T-helper 2 cell treated with Interferon-gamma antibody and Interleukin-4, amounts not matched to agents 5 μg/mL and 100 μg/mL, for 36 hours (primary cell): Measurements from ENCODE around the gene NOL12.
A peak's percentile ranks its signal among the peaks of the same experiment; 100 is the strongest.

Source experiments
- DNase-seq: peaks from one replicate; pipeline ENCODE4 v3.0.0; 2021; ENCODE audit warnings: low spot score
- H3K27ac Mint-ChIP-seq: one replicate; pipeline ENCODE4 v1.8.0; 2021; ENCODE audit warnings: mild to moderate bottlenecking, mixed read lengths
- H3K27me3 Mint-ChIP-seq: one replicate; pipeline ENCODE4 v1.8.0; 2021; ENCODE audit warnings: low read depth, mixed read lengths
- H3K36me3 Mint-ChIP-seq: one replicate; pipeline ENCODE4 v1.8.0; 2021; ENCODE audit warnings: low read depth, mixed read lengths
- H3K4me1 Mint-ChIP-seq: one replicate; pipeline ENCODE4 v1.8.0; 2021; ENCODE audit warnings: low read depth, mixed read lengths
- H3K4me3 Mint-ChIP-seq: one replicate; pipeline ENCODE4 v1.8.0; 2022; ENCODE audit warnings: mild to moderate bottlenecking, moderate library complexity, mixed read lengths
- H3K9me3 Mint-ChIP-seq: one replicate; pipeline ENCODE4 v1.8.0; 2021; ENCODE audit warnings: mixed read lengths

NOL12 gene, protein sequence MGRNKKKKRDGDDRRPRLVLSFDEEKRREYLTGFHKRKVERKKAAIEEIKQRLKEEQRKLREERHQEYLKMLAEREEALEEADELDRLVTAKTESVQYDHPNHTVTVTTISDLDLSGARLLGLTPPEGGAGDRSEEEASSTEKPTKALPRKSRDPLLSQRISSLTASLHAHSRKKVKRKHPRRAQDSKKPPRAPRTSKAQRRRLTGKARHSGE

DNA sequence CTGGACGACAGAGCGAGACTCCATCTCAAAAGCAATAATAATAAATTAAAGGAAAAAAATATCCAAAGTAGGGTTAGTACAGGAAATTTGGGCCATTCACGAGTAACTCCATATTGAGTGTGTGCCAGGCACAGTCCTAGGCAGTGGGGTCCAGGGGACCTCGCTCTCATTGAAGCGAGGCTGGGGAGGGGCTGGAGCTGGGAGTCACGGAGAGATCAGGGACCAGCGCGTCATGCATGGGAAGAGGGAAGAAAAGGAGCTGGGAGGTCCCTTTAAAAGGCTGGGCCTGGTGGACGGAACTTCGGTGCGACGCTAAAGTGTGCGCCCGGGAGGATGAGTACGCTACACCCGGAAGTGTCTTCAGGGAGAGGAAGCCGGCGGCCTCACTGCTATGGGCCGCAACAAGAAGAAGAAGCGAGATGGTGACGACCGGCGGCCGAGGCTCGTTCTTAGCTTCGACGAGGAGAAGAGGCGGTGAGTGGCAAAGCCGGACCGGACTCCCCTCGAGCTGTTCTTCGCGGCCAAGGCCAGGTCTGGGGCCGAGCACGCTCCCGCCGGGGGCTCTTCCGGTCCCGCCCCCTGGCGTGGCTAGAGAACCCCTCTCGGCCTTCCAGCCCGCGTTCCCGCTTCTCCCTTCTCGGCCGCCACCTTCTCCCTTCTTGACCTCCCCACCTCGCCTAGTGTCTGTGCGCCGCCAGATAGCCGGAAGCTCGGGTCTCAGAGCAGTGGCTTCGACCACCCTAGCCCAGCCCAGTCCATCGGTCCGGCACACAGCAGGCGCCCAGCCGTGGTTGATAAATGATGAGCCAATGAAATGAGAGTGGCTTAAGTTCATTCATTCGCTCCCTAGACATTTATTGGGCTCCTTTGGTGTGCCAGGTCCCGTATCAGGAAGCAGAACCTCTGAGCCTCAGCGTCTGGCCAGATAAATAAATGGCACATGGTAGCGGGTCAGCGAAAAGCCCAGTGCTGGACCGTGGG lies at the start of gene NOL12:
TSS of gene NOL12 (plus strand) at position 342 of the 981 bp plus-strand sequence. CDS start at position 392, 50 bp downstream.
- H3K27ac Mint-ChIP-seq: peak within 1 kb of the TSS; percentile 96
- DNase-seq: peak; percentile 77
- peak within 1 kb of the TSS; percentile 98 for H3K4me3 Mint-ChIP-seq
- H3K36me3 Mint-ChIP-seq: peaks cover 22% of the 10 kb centered on the region
- no peaks in the 10 kb centered on the region for H3K9me3 Mint-ChIP-seq
- H3K27me3 Mint-ChIP-seq: no peaks in the 10 kb centered on the region
- H3K4me1 Mint-ChIP-seq: peaks cover 18% of the 10 kb centered on the region

DNA sequence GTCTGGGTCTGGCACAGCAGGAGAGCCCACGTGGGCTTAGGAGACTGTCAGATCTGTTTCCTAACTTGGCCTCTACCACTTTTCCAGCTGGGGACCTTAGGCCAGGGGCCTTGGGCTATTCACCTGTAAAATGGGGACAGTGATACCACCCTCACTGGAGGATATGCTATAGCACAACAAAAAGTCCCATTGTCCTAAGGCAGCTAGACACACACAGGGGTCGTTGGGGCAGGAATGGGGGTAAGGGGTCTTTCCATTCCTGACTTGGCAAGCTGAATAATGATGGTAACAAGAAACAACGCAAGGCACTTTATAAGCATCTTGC lies 49.2 kb upstream of the NOL12 start:
- Mint-ChIP-seq H3K36me3 (peaks cover 12% of the 10 kb centered on the region), H3K4me3 (peak overlapping the region; percentile 97), H3K27me3 (no peaks in the 10 kb centered on the region), H3K9me3 (no peaks in the 10 kb centered on the region), H3K27ac (peak overlapping the region; percentile 80), H3K4me1 (peaks cover 57% of the 10 kb centered on the region)
- no peak for DNase-seq

DNA sequence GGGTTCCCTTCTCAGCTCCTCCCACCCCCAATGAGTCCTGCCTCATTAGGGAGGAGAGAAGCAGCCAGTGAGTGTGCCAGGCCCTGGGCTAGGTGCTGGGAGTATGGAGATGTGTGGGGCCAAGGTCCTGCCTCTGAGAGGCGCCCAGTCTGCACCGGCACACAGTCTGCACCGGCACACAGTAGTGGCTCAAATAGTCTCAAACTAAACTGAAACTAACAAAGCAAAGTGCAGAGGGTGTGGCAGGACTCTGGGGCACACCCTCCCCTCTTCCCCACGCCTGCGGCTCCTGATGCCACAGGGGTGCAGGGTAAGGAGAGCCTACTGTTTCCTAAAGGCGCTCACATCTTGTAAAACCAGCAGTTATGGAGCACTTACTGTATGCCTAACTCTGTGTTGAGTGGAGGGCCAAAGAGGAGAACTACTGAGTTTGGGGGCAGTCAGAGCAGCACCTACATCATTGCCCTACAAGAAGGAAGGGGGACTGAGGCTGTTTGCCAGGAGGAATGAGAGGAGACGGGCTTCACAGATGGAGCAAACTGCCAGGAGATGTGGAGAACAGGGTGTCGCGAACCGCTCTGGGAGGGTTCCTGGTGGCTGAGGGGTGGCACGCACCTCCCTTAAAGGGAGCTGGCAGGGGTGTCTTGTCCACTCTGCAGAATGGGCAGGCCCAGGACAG lies 47.6 kb upstream of the NOL12 start:
- H3K9me3 Mint-ChIP-seq: no peaks in the 10 kb centered on the region
- H3K27ac Mint-ChIP-seq: peak overlapping the region; percentile 82
- no peaks in the 10 kb centered on the region for H3K27me3 Mint-ChIP-seq
- no peak for DNase-seq
- H3K36me3 Mint-ChIP-seq: peaks cover 25% of the 10 kb centered on the region
- peak overlapping the region; percentile 97 for H3K4me3 Mint-ChIP-seq
- H3K4me1 Mint-ChIP-seq: peaks cover 60% of the 10 kb centered on the region

DNA sequence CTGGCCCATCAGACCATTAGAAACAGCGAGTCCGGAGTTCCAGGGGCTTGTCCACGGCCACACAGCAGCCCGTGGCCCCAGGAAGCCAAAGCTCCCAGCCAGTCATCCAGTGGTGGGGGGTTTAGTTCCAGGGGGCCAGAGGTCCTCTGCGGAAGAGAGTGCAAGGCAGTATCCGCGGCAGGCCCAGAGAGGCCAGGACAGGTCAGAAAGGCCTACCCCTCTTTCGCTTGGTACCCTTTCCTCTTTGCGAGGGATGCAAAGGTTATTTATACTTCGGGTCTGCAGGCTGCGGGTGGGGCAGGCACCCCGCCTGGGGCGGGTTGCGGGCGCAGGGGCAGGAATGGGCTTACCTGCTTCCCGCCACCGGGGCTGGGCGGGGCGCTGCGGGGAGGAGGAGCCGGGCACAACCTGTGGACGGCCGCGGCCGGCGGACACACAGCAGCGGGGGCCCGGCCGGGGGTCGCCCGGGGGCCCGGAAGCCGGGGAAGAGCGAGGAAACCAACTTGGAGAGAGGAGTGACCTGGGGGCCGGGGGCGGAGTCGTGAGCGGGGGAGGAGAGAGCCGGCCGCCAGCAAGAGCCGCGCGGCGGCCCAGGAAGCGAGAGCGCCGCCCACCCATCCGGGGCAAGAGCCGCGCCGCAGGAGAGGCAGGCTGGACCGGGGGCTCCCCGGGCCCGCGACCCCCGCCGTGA lies 46.9 kb upstream of the NOL12 start, which contains the start of gene SH3BP1:
TSS of gene SH3BP1 (plus strand) at position 600 of the 691 bp plus-strand sequence. CDS start 119 bp downstream, outside the sequence.
- H3K4me1 Mint-ChIP-seq: peaks cover 58% of the 10 kb centered on the region
- H3K4me3 Mint-ChIP-seq: peak within 1 kb of the TSS; percentile 97

DNA sequence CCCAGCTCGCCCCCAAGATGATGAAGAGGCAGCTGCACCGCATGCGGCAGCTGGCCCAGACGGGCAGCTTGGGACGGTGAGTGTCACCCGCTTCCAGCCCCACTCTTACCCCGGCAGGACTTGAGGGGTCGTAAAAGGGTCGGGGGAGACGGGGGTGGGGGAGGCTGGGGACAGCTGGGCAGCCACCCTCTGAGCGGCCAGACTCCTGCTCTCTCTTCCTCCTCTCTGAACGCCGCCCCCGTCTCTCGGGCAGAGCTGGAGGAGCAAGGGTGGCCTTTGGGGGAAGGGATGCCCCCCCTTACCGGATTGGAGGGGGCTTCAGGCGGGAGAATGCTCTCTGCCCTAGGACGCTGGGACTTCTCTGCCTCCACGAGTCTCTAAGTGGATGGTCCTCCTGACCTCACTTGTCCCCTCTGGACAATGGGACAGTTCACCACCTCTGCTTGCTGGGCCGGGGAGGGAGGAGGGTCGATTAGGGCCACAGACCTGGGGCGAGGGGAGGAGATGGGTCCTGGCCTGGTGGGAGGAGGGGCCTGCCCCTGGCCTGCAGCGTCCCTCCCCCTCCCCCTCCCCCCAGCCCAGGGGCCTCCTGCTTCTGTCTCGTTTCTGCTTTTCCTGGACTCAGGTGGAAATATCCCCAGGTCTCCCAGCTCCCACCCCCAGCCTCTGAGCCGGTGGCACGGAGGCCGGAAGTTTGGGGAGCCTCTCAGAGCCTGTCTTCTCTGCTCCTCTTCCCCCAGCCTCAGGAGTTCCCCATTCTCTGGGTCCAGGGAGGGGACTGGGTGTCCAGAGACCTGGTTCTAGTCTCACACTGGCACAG lies 46.2 kb upstream of the NOL12 start:
- DNase-seq: no peak
- H3K27ac Mint-ChIP-seq: peak overlapping the region; percentile 97
- peaks cover 50% of the 10 kb centered on the region for H3K4me1 Mint-ChIP-seq
- H3K36me3 Mint-ChIP-seq: peaks cover 34% of the 10 kb centered on the region
- no peaks in the 10 kb centered on the region for H3K27me3 Mint-ChIP-seq
- peak overlapping the region; percentile 97 for H3K4me3 Mint-ChIP-seq
- H3K9me3 Mint-ChIP-seq: no peaks in the 10 kb centered on the region

More for the DNA sequence above, 46.9 kb upstream of the NOL12 start, which contains the start of gene SH3BP1:
- Mint-ChIP-seq H3K36me3 (peaks cover 28% of the 10 kb centered on the region), H3K27ac (peak within 1 kb of the TSS; percentile 97), H3K27me3 (no peaks in the 10 kb centered on the region), H3K9me3 (no peaks in the 10 kb centered on the region)
- DNase-seq: peak; percentile 67

DNA sequence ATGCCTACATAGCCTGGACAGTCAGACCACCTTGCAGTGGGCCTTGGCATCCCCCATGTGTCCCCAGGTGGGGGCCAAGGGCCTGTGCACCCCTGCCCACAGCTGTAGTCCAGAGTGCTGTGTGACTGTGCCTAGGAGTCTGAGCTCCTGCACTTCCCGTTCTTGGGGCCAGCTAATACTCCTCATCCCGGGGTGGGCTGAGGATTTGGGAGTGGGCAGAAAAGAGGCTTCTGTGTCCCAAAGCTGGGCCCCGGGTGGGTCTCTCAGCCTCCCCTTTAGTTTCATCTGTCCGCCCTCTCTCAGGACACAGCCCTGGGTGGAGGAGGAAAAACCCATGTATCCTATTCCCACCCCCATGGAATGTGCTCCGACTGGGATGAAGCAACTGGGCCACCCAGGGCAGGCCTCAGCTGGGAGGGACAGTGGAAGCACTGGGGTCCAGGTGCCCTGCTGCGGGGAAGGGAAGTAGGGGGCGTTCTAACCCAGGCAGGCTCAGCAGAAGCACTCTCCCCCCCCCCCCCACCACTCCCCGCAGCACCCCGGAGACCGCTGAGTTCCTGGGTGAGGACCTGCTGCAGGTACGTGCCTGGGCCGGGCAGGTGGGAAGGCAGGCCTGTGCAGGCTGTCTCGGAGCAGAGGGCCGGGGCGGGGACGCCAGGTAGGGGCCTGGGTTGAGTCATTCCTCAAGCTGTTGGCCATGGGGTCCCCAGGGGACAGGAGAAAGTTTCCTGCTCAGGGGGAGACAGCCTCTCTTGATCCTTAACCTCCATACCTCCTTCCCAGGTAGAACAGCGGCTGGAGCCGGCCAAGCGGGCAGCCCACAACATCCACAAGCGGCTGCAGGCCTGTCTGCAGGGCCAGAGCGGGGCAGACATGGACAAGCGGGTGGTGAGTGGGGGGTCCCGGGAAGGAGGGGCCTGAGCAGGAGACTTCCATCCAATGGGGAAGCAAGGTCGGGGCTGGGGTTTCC lies 45.3 kb upstream of the NOL12 start:
- peaks cover 50% of the 10 kb centered on the region for H3K4me1 Mint-ChIP-seq
- H3K36me3 Mint-ChIP-seq: peaks cover 41% of the 10 kb centered on the region
- no peaks in the 10 kb centered on the region for H3K27me3 Mint-ChIP-seq
- H3K27ac Mint-ChIP-seq: peak overlapping the region; percentile 97
- DNase-seq: no peak
- H3K9me3 Mint-ChIP-seq: no peaks in the 10 kb centered on the region
- peak overlapping the region; percentile 97 for H3K4me3 Mint-ChIP-seq

DNA sequence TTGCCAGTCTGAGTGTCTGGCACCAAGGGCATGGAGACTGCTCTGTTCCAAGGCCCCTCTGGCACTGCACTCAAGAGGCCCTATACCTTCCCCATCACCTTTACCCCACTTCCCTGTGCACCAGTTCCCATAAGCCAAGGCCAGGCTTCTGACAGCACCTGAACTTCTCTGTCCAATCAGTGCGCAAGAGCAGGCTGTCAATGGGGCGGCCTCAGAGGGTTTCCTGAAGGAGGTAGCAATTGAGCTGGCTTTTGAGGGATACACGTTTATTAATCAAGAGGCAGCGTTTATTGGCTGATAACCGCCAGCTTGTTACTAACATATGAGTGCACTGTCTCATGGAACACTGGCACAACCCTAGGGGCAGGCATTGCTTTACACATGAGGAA lies 44.6 kb upstream of the NOL12 start:
- Mint-ChIP-seq H3K27me3 (no peaks in the 10 kb centered on the region), H3K9me3 (no peaks in the 10 kb centered on the region), H3K27ac (peak overlapping the region; percentile 26), H3K4me1 (peaks cover 43% of the 10 kb centered on the region), H3K4me3 (peak overlapping the region; percentile 97), H3K36me3 (peaks cover 43% of the 10 kb centered on the region)
- no peak for DNase-seq

DNA sequence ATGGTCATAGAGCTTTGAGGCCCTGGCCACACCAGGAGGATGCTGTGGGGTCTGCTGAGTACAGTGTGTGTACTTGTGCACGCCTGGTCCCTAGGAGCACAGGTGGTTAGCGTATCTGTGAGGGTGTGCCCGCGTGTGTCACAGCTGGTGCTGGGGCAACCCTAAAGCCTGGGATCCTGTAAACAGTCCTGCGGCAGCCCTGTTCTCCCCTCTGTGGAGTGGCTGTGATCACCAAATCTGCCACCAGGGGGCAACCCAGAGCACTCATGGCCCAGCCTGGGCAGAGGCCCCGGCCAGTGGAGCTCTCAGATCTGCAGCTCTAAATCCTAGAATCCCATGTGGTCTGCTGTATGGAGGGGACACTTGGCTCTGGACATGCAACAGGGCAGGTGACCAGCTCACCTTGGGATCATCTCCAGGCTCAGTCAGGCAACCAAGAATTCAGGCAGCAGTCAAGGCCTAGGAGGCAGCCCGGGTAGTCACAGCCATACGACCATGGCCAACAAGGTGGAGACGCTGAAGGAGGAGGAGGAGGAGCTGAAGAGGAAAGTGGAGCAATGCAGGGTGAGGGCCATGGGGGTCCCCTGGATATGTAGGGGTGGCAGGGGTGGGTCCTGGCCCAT lies 42.8 kb upstream of the NOL12 start:
- no peaks in the 10 kb centered on the region for H3K27me3 Mint-ChIP-seq
- peak; percentile 73 for DNase-seq
- peaks cover 56% of the 10 kb centered on the region for H3K36me3 Mint-ChIP-seq
- H3K4me3 Mint-ChIP-seq: peak overlapping the region; percentile 61
- no peaks in the 10 kb centered on the region for H3K9me3 Mint-ChIP-seq
- peak overlapping the region; percentile 62 for H3K27ac Mint-ChIP-seq
- peaks cover 26% of the 10 kb centered on the region for H3K4me1 Mint-ChIP-seq

DNA sequence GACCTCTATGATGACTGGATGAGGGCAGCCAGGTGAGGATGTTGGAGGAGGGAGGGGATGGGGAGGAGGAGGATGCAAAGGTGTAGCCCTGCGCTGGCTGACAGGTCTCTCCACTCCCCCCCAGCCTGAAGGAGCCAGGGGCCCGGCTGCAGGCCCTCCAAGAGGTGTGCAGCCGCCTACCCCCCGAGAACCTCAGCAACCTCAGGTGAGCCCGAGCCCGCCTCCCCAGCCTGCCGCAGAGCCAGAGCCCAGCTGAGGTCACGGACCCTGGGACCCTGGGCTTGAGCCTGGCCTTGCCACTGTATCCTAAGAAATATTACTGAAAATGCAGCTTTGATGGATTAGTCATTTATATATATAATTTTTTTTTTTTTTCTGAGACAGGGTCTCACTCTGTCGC lies 38.8 kb upstream of the NOL12 start:
- H3K4me1 Mint-ChIP-seq: peaks cover 13% of the 10 kb centered on the region
- no peak overlapping the region for H3K4me3 Mint-ChIP-seq
- peaks cover 68% of the 10 kb centered on the region for H3K36me3 Mint-ChIP-seq
- H3K27ac Mint-ChIP-seq: no peak overlapping the region
- H3K9me3 Mint-ChIP-seq: no peaks in the 10 kb centered on the region
- no peaks in the 10 kb centered on the region for H3K27me3 Mint-ChIP-seq
- DNase-seq: no peak

DNA sequence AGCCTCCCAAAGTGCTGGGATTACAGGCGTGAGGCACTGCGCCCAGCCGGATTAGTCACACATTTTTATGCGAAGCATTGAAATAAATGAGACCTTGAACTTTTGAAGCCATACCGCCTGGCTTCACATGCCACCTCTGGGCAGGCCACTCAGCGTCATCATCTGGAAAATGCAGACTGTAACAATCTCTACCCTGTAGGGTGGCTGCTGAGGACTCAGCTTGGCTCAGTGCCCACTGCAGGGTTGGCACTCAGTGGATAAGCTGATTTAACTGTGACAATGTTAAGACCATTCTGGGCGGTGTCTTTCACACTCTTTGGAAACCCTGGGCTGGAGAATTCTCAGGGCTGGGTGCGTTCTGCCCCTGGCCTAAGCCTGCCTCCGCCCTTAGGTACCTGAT lies 38.2 kb upstream of the NOL12 start:
- no peak overlapping the region for H3K4me3 Mint-ChIP-seq
- no peaks in the 10 kb centered on the region for H3K27me3 Mint-ChIP-seq
- H3K27ac Mint-ChIP-seq: no peak overlapping the region
- peaks cover 8% of the 10 kb centered on the region for H3K4me1 Mint-ChIP-seq
- DNase-seq: no peak
- H3K36me3 Mint-ChIP-seq: peaks cover 66% of the 10 kb centered on the region
- no peaks in the 10 kb centered on the region for H3K9me3 Mint-ChIP-seq

DNA sequence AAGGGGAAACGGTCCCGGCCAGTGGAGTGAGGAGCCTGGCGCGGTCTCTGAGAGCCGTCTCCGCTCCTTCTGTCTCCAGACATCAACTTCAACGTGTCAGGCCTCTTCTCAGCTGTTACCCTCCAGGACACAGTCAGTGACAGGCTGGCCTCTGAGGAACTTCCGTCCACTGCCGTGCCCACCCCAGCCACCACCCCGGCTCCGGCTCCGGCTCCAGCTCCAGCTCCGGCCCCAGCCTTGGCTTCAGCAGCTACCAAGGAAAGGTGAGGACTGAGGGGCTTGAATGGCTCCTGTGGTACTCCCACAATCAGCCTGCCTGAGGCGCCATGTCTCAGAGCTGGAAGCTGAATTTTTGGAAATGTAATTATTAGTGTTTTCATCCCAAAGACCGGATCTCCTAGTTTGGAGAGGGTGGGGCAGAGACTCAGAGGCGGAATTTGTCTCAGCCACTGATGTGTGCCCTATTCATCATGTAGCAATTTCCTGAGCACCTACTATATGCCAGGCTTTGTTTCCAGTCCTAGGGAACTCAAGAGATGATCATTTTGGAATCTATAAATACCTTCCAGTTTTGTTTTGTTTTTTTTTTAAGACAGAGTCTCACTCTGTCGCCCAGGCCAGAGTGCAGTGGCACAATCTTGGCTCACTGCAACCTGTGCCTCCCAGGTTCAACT lies 35.5 kb upstream of the NOL12 start:
- DNase-seq: no peak
- Mint-ChIP-seq H3K4me1 (no peaks in the 10 kb centered on the region), H3K4me3 (no peak overlapping the region), H3K27me3 (no peaks in the 10 kb centered on the region), H3K27ac (no peak overlapping the region), H3K9me3 (no peaks in the 10 kb centered on the region), H3K36me3 (peaks cover 58% of the 10 kb centered on the region)
